ENCODE results near the gene ART3. TPM values are rescaled to one million over a fixed set of nuclear protein-coding genes. Genes with fewer than 3 reads are reported as not detected.

ART3 gene
- total RNA-seq, 1 donor from 2014 or later: 0.40 TPM

GRCh38 chr4:76156635-76157034 lies 82.1 kb downstream of the ART3 start:
- TF ChIP-seq CTCF (IDR thresholded peaks at IDR 0.05): no peak
- peaks cover 4% of the 10 kb centered on the region for H3K9me3 Mint-ChIP-seq (ENCODE audit: low read depth)
- peaks cover 18% of the 10 kb centered on the region for H3K36me3 Mint-ChIP-seq (ENCODE audit: low read depth)
- no peaks in the 10 kb centered on the region for H3K4me1 Mint-ChIP-seq (ENCODE audit: low read depth)
- no peak overlapping the region for H3K27ac Mint-ChIP-seq (ENCODE audit: unreplicated experiment)
- DNase-seq (ENCODE audit: low spot score): no peak
- no peak overlapping the region for H3K4me3 Mint-ChIP-seq (ENCODE audit: unreplicated experiment)
- H3K27me3 Mint-ChIP-seq (ENCODE audit: low read depth): no peaks in the 10 kb centered on the region

DNA sequence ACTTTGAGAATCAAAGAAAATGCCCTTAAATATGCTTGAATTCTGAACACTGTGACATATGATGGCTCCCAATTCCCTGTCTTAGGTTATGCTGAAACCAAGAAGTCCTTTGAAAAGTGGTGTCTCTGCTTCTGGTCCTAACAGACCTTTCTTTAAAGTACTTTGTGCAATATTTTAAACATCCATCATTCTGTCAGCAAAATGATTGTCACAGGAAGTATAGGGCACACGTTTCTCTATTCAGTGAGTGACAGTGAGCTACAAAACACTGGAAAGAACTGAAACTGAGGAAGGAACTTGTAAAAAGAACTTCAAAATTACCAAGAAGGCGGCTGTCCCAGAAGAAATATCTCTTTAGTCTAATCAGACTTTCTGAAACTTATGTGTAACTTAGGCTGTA lies 85.8 kb downstream of the ART3 start:
- no peak overlapping the region for H3K4me3 Mint-ChIP-seq (ENCODE audit: unreplicated experiment)
- no peaks in the 10 kb centered on the region for H3K4me1 Mint-ChIP-seq (ENCODE audit: low read depth)
- peaks cover 29% of the 10 kb centered on the region for H3K36me3 Mint-ChIP-seq (ENCODE audit: low read depth)
- H3K27me3 Mint-ChIP-seq (ENCODE audit: low read depth): no peaks in the 10 kb centered on the region
- no peaks in the 10 kb centered on the region for H3K9me3 Mint-ChIP-seq (ENCODE audit: low read depth)
- H3K27ac Mint-ChIP-seq (ENCODE audit: unreplicated experiment): no peak overlapping the region
- no peak for TF ChIP-seq CTCF (IDR thresholded peaks at IDR 0.05)
- no peak for DNase-seq (ENCODE audit: low spot score)

Other genes starting within 250 kb of the ART3 start
- gene PPEF2, start 172.3 kb upstream of the ART3 start, total RNA-seq: not detected in 3 replicates
- 18.3 to 19.2 TPM (median 18.6 TPM) in 3 replicates for gene NAAA, start 133.7 kb upstream of the ART3 start, total RNA-seq
- 37.2 to 39.5 TPM (median 38.9 TPM) in 3 replicates for gene SDAD1, start 83.8 kb upstream of the ART3 start, total RNA-seq
- gene CXCL9, start 67.2 kb upstream of the ART3 start, total RNA-seq: not detected in 3 replicates
- not detected in 3 replicates for gene CXCL10, start 51.2 kb upstream of the ART3 start, total RNA-seq
- not detected in 3 replicates for gene CXCL11, start 38.6 kb upstream of the ART3 start, total RNA-seq
- 26.1 to 41.5 TPM (median 27.3 TPM) in 3 replicates for gene NUP54, start 73.7 kb downstream of the ART3 start, total RNA-seq
- gene SCARB2, start 139.1 kb downstream of the ART3 start, total RNA-seq: 145 to 165 TPM (median 155 TPM) in 3 replicates
- 0.73 to 1.2 TPM (median 0.92 TPM) in 3 replicates for gene FAM47E, start 177.0 kb downstream of the ART3 start, total RNA-seq
- 3.6 to 15.0 TPM (median 12.9 TPM) in 3 replicates for gene STBD1, start 232.0 kb downstream of the ART3 start, total RNA-seq